Heart left ventricle (tissue), 16 donors: ENCODE measurements around the gene ZNF367. TPM values are rescaled to one million over a fixed set of nuclear protein-coding genes. Genes with fewer than 3 reads are reported as not detected.

Experiments
- ATAC-seq, 4 donors: fragments of 200-7000 bp; cut with Tn5 transposase; one replicate each; pipeline ENCODE4 v1.9.1; 2020 to 2022; ENCODE audit warnings: moderate library complexity in 4 of 4, mild to moderate bottlenecking in 3 of 4, moderate number of reproducible peaks in 1 of 4
- DNase-seq, 5 donors: peaks; one replicate each; pipeline ENCODE4 v3.0.0-alpha.2; 2020
- H3K27ac ChIP-seq, 12 donors: fragments of 200-600 bp; sonication (generic) in 4 of 12; one replicate each; pipeline versions ENCODE4 v1.5.0 to v1.8.0; 2016 to 2022; ENCODE audit warnings: mild to moderate bottlenecking in 2 of 12
- H3K27me3 ChIP-seq, 9 donors: fragments of 200-600 bp; sonication (generic) in 2 of 9; one replicate each; pipeline versions ENCODE4 v1.5.1 to v1.8.0; 2016 to 2022; ENCODE audit warnings: mild to moderate bottlenecking in 3 of 9
- H3K36me3 ChIP-seq, 9 donors: fragments of 200-600 bp; sonication (generic) in 2 of 9; one replicate each; pipeline versions ENCODE4 v1.5.0 to v1.8.0; 2018 to 2022; ENCODE audit warnings: mild to moderate bottlenecking in 2 of 9
- H3K4me1 ChIP-seq, 12 donors: fragments of 200-600 bp; sonication (generic) in 4 of 12; one replicate each; pipeline versions ENCODE4 v1.5.0 to v1.8.0; 2016 to 2022; ENCODE audit warnings: mild to moderate bottlenecking in 3 of 12
- H3K4me3 ChIP-seq, 12 donors: fragments of 200-600 bp; sonication (generic) in 4 of 12; one replicate each; pipeline versions ENCODE4 v1.5.0 to v1.8.0; 2017 to 2022; ENCODE audit warnings: mild to moderate bottlenecking in 9 of 12, moderate library complexity in 4 of 12
- H3K9me3 ChIP-seq, 12 donors: fragments of 200-600 bp; sonication (generic) in 4 of 12; one replicate each; pipeline versions ENCODE4 v1.5.0 to v1.8.0; 2016 to 2022; ENCODE audit warnings: mild to moderate bottlenecking in 1 of 12
- CTCF ChIP-seq, 12 donors: fragments of 200-600 bp; sonication (generic) in 4 of 12; IDR thresholded peaks; one replicate each; pipeline versions ENCODE4 v1.5.0 to v1.8.0; 2018 to 2022; ENCODE audit warnings: antibody characterized with exemption in 12 of 12, mild to moderate bottlenecking in 5 of 12
- POLR2A ChIP-seq, 2 donors: fragments of 450-650 bp; IDR thresholded peaks; one replicate each; pipeline ENCODE4 v1.6.1; 2017; ENCODE audit warnings: antibody characterized with exemption in 2 of 2, mild to moderate bottlenecking in 2 of 2, moderate library complexity in 2 of 2
- WGBS, 4 donors: extraction: QIAGEN DNeasy Blood & Tissue Kit in 2 of 4; methylation state at CpG; one replicate each; pipeline versions ENCODE4 v1.1.5 to v1.1.7; 2013 to 2018; 5-methylcytosine and 5-hydroxymethylcytosine counted together
- intact Hi-C, 10 donors: fragments of 100-400 bp; cut with DNase I; formaldehyde crosslinking; loops; one replicate each; pipeline versions ENCODE4 v1.11.1 to v1.14.2; 2022
- polyA plus RNA-seq, 2 donors: library from polyadenylated mRNA; stranded (reverse); fragments of 200-250 nt; gene quantifications; one replicate each; pipeline ENCODE4 v1.2.3, GENCODE V29; 2013
- total RNA-seq, 9 donors: library from RNA; depleted of rRNA in 2 of 9; stranded (reverse); fragments of >200 nt in 2 of 9; fragmentation: NEBNext Ultra II Directional in 3 of 9; extraction: Animal tissue kit (Norgen Biotek cat#: 25700) in 3 of 9; gene quantifications; one replicate each; pipeline versions ENCODE4 v1.1.0 to v1.2.4, GENCODE V29; 2016 to 2023
- donor health status: ischemic (EF 13 %, LVEDD 7.1; RV severe dilation, severe dysfunction).
- donor health status: healthy with polysubstance abuse.
- donor health status: DM: no; HTN: yes; CAD: no.
- donor health status: DM: no; HTN: no; CAD: no.
- donor health status: ischemic (EF 25% LVEDD 6.9; RV normal size, moderate dysfunction).
- donor health status: ischemic (EF 25% LVEDD 5.7; RV mildly dilated, moderate dysfunction).
- donor health status: healthy.
- donor health status: DM: yes; HTN: yes; CAD: no.
- donor health status: ischemic (EF 35%, LVEDD 5.7; RV mildly dilated, moderate dysfunction).
- donor health status: nonischemic (EF 11% LVEDD 7.7; RV severe dilation, severe dysfunction).
- donor health status: DM: yes; HTN: yes; CAD: no.
- donor health status: PGD.
- donor health status: ischemic (EF 29% LVEDD 5.4; RV normal size, mild dysfunction).
- donor health status: nonischemic (EF 23%, LVEDD 6.1; RV moderate dilation, normal function).

ZNF367 gene
- total and polyA plus RNA-seq, 11 donors = 0.91 to 5.9 (median 3.2) TPM

- H3K9me3 ChIP-seq = peaks cover 0 to 12% (median 0%) of the 10 kb centered on the region in 12 donors
Measured at GRCh38 chr9:96400132-96400910, 17.8 kb downstream of the ZNF367 start.

GRCh38 chr9:96399325-96399633 lies 18.9 kb downstream of the ZNF367 start:
- Histone ChIP-seq H3K27ac (peak overlapping the region in 1 of 12 donors; percentile 67), H3K27me3 (no peaks in the 10 kb centered on the region), H3K9me3 (peaks cover 0 to 12% (median 0%) of the 10 kb centered on the region in 12 donors), H3K4me3 (no peak overlapping the region), H3K36me3 (no peaks in the 10 kb centered on the region), H3K4me1 (no peaks in the 10 kb centered on the region)
- ATAC-seq = no peak
- 91 to 98% (median 96%) methylated on average over 3 of the region's 3 CpGs for WGBS, 4 donors
- no peak for TF ChIP-seq POLR2A (IDR thresholded peaks at IDR 0.05)
- TF ChIP-seq CTCF (IDR thresholded peaks at IDR 0.05) = no peak
- intact Hi-C loops = no loop called here
- DNase-seq = no peak

More at GRCh38 chr9:96400132-96400910, 17.8 kb downstream of the ZNF367 start:
- Histone ChIP-seq H3K27ac (no peak overlapping the region), H3K36me3 (no peaks in the 10 kb centered on the region), H3K4me1 (no peaks in the 10 kb centered on the region), H3K27me3 (no peaks in the 10 kb centered on the region), H3K4me3 (no peak overlapping the region)
- DNase-seq = no peak
- intact Hi-C loops = no loop called here
- TF ChIP-seq POLR2A (IDR thresholded peaks at IDR 0.05) (no peak), CTCF (IDR thresholded peaks at IDR 0.05) (no peak)
- ATAC-seq = no peak

GRCh38 chr9:96398582-96399324 lies 19.4 kb downstream of the ZNF367 start:
- ATAC-seq = no peak
- DNase-seq = no peak
- H3K9me3 ChIP-seq = peaks cover 0 to 12% (median 0%) of the 10 kb centered on the region in 12 donors
- 49 to 69% (median 65%) methylated on average over 3 of the region's 3 CpGs for WGBS, 4 donors
- no peaks in the 10 kb centered on the region for H3K4me1 ChIP-seq
- H3K36me3 ChIP-seq = no peaks in the 10 kb centered on the region
- no peak for TF ChIP-seq CTCF (IDR thresholded peaks at IDR 0.05)
- no peak for TF ChIP-seq POLR2A (IDR thresholded peaks at IDR 0.05)
- H3K27ac ChIP-seq = peak overlapping the region in 1 of 12 donors; percentile 67
- H3K27me3 ChIP-seq = no peaks in the 10 kb centered on the region
- no peak overlapping the region for H3K4me3 ChIP-seq
- intact Hi-C loops = no loop called here

- TF ChIP-seq POLR2A (IDR thresholded peaks at IDR 0.05) = no peak
- intact Hi-C loops = no loop called here
- no peaks in the 10 kb centered on the region for H3K4me1 ChIP-seq
- DNase-seq = no peak
- H3K36me3 ChIP-seq = peaks cover 0 to 20% (median 0%) of the 10 kb centered on the region in 9 donors
- ATAC-seq = no peak
- peaks cover 0 to 10% (median 0%) of the 10 kb centered on the region in 12 donors for H3K9me3 ChIP-seq
- H3K4me3 ChIP-seq = no peak overlapping the region
- no peaks in the 10 kb centered on the region for H3K27me3 ChIP-seq
- WGBS, 4 donors = 89 to 97% (median 94%) methylated on average over 2 of the region's 2 CpGs
- H3K27ac ChIP-seq = no peak overlapping the region
Measured at GRCh38 chr9:96395964-96396363, 22.2 kb downstream of the ZNF367 start.
